SK-N-MC (cell line): Measurements from ENCODE around the gene CTSO.

Experiments used
- EZH2 ChIP-seq: fragments of 200-600 bp; sonication (generic); IDR thresholded peaks from one replicate; pipeline ENCODE4 v1.6.1; 2017; ENCODE audit warnings: antibody characterized with exemption
- FOXP2 ChIP-seq: optimal IDR thresholded peaks from 2 replicates; pipeline ENCODE3; 2011; ENCODE audit warnings: mild to moderate bottlenecking, moderate library complexity; ENCODE audit not compliant: insufficient read depth; ENCODE audit errors: extremely low read length, control extremely low read depth
- POLR2AphosphoS5 ChIP-seq: IDR thresholded peaks from 2 replicates; pipeline ENCODE4 v1.6.1; 2012; ENCODE audit warnings: mild to moderate bottlenecking, low read depth, low read length, borderline replicate concordance

GRCh38 chr4:155962767-155963166, 9.1 kb upstream of the CTSO start:
- no peak for TF ChIP-seq POLR2AphosphoS5
- TF ChIP-seq EZH2: no peak
- no peak for TF ChIP-seq FOXP2
